Endothelial cell (in vitro differentiated cells): ENCODE data around the gene MDFI. TPM values are rescaled to one million over a fixed set of nuclear protein-coding genes. Genes with fewer than 3 reads are reported as not detected.

ENCODE experiments used
- DNase-seq: peaks from one replicate; pipeline ENCODE4 v3.0.0; 2021; ENCODE audit warnings: low spot score
- H3K27ac Mint-ChIP-seq: one replicate; pipeline ENCODE4 v1.8.0; 2021; ENCODE audit warnings: mixed read lengths, inconsistent platforms; ENCODE audit not compliant: unreplicated experiment
- H3K27me3 Mint-ChIP-seq: one replicate; pipeline ENCODE4 v1.8.0; 2021; ENCODE audit warnings: mild to moderate bottlenecking, moderate library complexity, mixed read lengths, inconsistent platforms; ENCODE audit not compliant: unreplicated experiment
- H3K36me3 Mint-ChIP-seq: one replicate; pipeline ENCODE4 v1.8.0; 2021; ENCODE audit warnings: mild to moderate bottlenecking, low read depth, mixed read lengths, inconsistent platforms; ENCODE audit not compliant: unreplicated experiment
- H3K4me1 Mint-ChIP-seq: one replicate; pipeline ENCODE4 v1.8.0; 2021; ENCODE audit warnings: mild to moderate bottlenecking, mixed read lengths, inconsistent platforms; ENCODE audit not compliant: unreplicated experiment
- H3K4me3 Mint-ChIP-seq: one replicate; pipeline ENCODE4 v1.8.0; 2021; ENCODE audit warnings: mild to moderate bottlenecking, mixed read lengths, inconsistent platforms; ENCODE audit not compliant: unreplicated experiment
- H3K9me3 Mint-ChIP-seq: one replicate; pipeline ENCODE4 v1.8.0; 2021; ENCODE audit warnings: mixed read lengths, inconsistent platforms; ENCODE audit not compliant: unreplicated experiment
- total RNA-seq: library from RNA; stranded (reverse); fragmentation: NEBNext Ultra II Directional; extraction: Animal tissue kit (Norgen Biotek cat#: 25700); gene quantifications from one replicate; pipeline ENCODE4 v1.2.1, GENCODE V29; 2021; ENCODE audit not compliant: unreplicated experiment
- TF ChIP-seq, protein P1 (sequence below): fragments of 200-600 bp; sonication (generic); IDR thresholded peaks from one replicate; pipeline ENCODE4 v1.5.0; 2021; ENCODE audit warnings: antibody characterized with exemption; ENCODE audit not compliant: unreplicated experiment

The MDFI gene
- total RNA-seq, 1 donor from 2014 or later: 285 TPM

DNA sequence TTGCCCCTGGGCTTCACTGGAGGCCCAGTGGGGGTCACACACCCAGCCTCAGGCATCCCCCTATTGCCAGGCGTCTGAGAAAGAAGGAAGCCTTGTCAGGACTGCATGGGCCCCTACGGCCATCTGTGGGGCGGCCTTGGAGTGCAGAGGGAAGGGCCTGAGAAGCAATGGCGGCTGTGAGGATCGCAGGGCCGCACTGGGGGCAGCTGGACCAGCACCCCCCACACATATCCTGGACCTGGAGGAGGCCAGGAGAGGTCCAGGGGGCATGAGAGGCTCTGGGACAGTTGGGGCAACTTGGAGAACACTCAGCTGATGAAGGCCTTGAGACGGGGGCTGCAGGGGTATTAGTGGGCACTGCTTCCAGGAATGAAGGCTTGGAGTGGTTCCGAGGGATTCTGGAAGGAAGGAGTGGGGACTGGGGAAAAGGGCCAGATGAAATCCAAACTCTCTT lies 16.5 kb downstream of the MDFI start:
- Mint-ChIP-seq H3K9me3 (no peaks in the 10 kb centered on the region), H3K4me1 (peaks cover 53% of the 10 kb centered on the region), H3K27me3 (peaks cover 12% of the 10 kb centered on the region), H3K36me3 (peaks cover 19% of the 10 kb centered on the region), H3K27ac (peak overlapping the region; percentile 95), H3K4me3 (no peak overlapping the region)
- TF ChIP-seq, protein P1, sequence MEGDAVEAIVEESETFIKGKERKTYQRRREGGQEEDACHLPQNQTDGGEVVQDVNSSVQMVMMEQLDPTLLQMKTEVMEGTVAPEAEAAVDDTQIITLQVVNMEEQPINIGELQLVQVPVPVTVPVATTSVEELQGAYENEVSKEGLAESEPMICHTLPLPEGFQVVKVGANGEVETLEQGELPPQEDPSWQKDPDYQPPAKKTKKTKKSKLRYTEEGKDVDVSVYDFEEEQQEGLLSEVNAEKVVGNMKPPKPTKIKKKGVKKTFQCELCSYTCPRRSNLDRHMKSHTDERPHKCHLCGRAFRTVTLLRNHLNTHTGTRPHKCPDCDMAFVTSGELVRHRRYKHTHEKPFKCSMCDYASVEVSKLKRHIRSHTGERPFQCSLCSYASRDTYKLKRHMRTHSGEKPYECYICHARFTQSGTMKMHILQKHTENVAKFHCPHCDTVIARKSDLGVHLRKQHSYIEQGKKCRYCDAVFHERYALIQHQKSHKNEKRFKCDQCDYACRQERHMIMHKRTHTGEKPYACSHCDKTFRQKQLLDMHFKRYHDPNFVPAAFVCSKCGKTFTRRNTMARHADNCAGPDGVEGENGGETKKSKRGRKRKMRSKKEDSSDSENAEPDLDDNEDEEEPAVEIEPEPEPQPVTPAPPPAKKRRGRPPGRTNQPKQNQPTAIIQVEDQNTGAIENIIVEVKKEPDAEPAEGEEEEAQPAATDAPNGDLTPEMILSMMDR: no peak
- no peak for DNase-seq

DNA sequence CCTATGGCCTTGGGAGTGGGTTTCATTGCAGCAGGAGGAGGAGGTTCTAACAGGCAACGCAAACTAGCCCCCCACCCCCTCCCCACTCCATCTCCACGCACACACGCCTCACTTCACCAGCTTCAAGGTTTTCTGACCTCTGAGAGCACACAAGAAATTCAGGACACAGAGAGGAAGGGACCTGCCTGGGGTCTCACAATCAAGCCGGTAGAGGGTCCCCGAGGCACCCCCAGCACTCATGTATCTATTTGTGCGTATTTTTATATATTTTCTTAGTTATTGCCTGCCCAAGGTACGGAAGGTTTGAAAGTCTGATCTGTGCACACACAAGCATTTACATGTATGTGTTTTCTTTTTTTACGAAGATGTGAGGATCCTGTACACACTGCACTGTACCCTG lies 16.9 kb downstream of the MDFI start:
- Mint-ChIP-seq H3K27me3 (peaks cover 12% of the 10 kb centered on the region), H3K27ac (peak overlapping the region; percentile 95), H3K36me3 (peaks cover 19% of the 10 kb centered on the region), H3K4me1 (peaks cover 53% of the 10 kb centered on the region), H3K4me3 (peak overlapping the region; percentile 31), H3K9me3 (no peaks in the 10 kb centered on the region)
- TF ChIP-seq, protein P1: no peak
- no peak for DNase-seq

DNA sequence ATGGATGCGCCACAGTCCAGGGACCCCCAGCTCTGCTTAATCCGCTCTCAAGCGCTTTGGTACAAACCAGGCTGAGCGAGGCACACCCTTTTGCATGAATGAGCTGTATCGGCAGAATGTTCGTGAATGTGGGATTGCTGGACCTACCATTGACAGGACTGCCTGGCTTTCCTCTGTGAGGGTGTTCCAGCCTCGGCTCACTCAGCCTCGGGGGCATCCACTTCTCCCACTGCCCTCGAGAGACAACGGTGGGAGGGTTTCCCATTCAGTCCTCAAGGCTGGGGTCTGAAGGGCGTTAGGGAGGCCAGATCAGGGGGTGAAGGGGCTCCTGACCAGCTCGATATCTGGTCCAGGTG lies 17.4 kb downstream of the MDFI start:
- Mint-ChIP-seq H3K27me3 (peaks cover 12% of the 10 kb centered on the region), H3K4me1 (peaks cover 53% of the 10 kb centered on the region), H3K36me3 (peaks cover 19% of the 10 kb centered on the region), H3K9me3 (no peaks in the 10 kb centered on the region), H3K4me3 (peak overlapping the region; percentile 31), H3K27ac (peak overlapping the region; percentile 95)
- TF ChIP-seq, protein P1: no peak
- DNase-seq: peak; percentile 50

DNA sequence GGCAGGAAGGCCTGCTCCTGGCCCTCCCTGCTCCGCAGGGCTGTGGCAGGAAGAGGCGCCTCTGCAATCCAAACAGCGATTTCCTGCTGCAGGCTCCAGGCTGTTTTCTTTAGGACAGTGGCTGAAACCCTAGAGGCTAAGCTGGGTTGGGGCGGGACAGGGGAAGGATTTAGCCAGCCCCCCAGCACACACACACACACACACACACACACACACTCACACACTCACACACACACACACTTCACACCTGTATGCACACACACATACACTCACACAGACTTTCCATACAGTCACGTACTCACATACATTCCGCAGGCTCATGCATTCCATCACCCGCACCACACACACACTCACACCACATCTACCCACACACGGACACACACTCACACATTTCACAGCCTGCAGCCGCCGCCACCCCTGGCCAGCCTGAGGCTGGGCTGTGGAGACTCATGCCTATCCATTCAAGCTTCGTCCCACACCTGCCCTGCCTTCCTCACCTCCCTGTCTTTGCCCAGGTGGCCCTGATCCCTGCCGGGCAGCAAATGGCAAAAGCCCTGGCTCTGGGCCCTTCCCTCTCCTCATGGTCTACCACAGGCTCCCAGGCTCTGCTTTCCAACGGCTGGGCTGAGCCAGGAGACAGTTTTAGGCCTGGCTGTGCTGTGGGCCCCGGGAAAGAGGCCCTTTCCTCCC lies 17.9 kb downstream of the MDFI start:
- peak overlapping the region; percentile 80 for H3K4me3 Mint-ChIP-seq
- no peaks in the 10 kb centered on the region for H3K9me3 Mint-ChIP-seq
- peak overlapping the region; percentile 95 for H3K27ac Mint-ChIP-seq
- DNase-seq: no peak
- TF ChIP-seq, protein P1: no peak
- peaks cover 19% of the 10 kb centered on the region for H3K36me3 Mint-ChIP-seq
- H3K4me1 Mint-ChIP-seq: peaks cover 53% of the 10 kb centered on the region
- peaks cover 11% of the 10 kb centered on the region for H3K27me3 Mint-ChIP-seq
